Ishikawa (cell line): ENCODE results near the gene NOS1.

Source experiments
- CEBPB ChIP-seq: IDR thresholded peaks from 2 replicates; pipeline ENCODE4 v1.6.1; 2012
- CREB1 ChIP-seq: IDR thresholded peaks from 2 replicates; pipeline ENCODE4 v1.6.1; 2012; ENCODE audit warnings: low read depth
- EGR1 ChIP-seq: IDR thresholded peaks from 2 replicates; pipeline ENCODE4 v1.6.1; 2012
- EP300 ChIP-seq: IDR thresholded peaks from 2 replicates; pipeline ENCODE4 v1.6.1; 2012; ENCODE audit warnings: borderline replicate concordance
- FOXM1 ChIP-seq: IDR thresholded peaks from 2 replicates; pipeline ENCODE4 v1.6.1; 2012; ENCODE audit warnings: low read depth, borderline replicate concordance
- NFIC ChIP-seq: IDR thresholded peaks from 2 replicates; pipeline ENCODE4 v1.6.1; 2012
- RAD21 ChIP-seq: IDR thresholded peaks from 2 replicates; pipeline ENCODE4 v1.6.1; 2012; ENCODE audit warnings: low read depth
- TAF1 ChIP-seq: IDR thresholded peaks from 2 replicates; pipeline ENCODE4 v1.6.1; 2012; ENCODE audit warnings: low read depth, mild to moderate bottlenecking
- TCF12 ChIP-seq: IDR thresholded peaks from 2 replicates; pipeline ENCODE4 v1.6.1; 2012; ENCODE audit warnings: low read depth
- TEAD4 ChIP-seq: IDR thresholded peaks from 2 replicates; pipeline ENCODE4 v1.6.1; 2012
- YY1 ChIP-seq: IDR thresholded peaks from 2 replicates; pipeline ENCODE4 v1.6.1; 2012; ENCODE audit warnings: low read depth
- ZBTB7A ChIP-seq: IDR thresholded peaks from 2 replicates; pipeline ENCODE4 v1.6.1; 2012; ENCODE audit warnings: low read depth
- TF ChIP-seq, protein P1 (sequence below): IDR thresholded peaks from 2 replicates; pipeline ENCODE4 v1.6.1; 2012; ENCODE audit warnings: low read depth, mild to moderate bottlenecking
- TF ChIP-seq, protein P2 (sequence below): IDR thresholded peaks from 2 replicates; pipeline ENCODE4 v1.6.1; 2012
- TF ChIP-seq, protein P3 (sequence below): IDR thresholded peaks from 2 replicates; pipeline ENCODE4 v1.6.1; 2012

The NOS1 gene

DNA sequence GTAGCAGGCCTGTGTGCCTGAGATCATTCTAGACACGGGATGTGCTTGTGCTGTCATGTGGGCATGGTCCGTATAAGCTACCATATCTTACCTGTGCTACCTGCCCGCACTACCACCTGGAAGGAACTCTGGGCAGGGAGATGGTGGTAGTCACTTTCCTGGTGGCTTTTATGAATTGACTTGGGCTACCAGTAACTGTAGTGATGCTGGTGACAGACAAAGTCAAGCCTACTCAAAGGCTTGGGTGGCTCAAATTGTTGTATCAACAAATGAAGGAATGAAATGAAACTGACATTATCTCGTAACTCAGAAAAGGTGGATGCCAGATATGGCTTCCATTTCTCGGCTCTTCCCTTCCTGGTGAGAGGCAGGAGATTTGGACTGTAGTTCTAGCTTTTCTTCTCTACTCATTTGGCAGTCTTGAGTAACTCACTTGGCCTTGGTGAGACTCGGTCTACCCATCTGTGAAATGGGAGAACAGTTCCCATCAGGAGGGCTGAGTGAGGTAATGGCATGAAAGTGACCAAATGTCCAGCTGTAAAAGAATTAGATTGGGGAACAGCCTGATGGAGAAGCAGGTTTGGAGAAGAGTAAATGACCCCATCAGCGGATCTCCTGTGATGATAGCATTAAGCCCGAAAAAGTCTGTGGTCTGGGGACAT is 81.3 kb downstream of the NOS1 start:
- no peak for TF ChIP-seq YY1
- TF ChIP-seq EP300, result no peak
- TF ChIP-seq CREB1, result no peak
- TF ChIP-seq TAF1, result no peak
- no peak for TF ChIP-seq NFIC

DNA sequence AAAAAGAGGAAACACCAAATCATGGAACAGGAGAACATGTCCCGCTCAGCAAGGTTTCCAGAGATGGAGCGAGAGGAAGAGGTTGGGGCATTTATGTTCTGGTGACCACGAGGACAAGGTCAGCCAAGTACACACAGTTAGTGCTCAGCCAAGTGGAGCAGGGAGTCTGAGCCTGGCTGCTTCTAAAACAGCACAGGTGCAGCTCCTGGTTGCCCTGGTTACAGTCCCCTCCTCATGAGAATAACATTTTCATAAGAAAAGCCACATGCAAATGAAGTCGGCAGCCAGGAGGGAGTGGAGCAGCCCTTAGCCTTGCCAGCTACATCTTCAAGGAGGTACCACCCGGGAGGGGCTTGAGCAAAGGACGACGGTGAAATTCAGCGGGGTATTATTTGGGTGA is 81.8 kb downstream of the NOS1 start:
- no peak for TF ChIP-seq RAD21
- TF ChIP-seq EGR1, result no peak
- TF ChIP-seq CEBPB, result no peak
- TF ChIP-seq ZBTB7A, result no peak
- TF ChIP-seq, protein P1, sequence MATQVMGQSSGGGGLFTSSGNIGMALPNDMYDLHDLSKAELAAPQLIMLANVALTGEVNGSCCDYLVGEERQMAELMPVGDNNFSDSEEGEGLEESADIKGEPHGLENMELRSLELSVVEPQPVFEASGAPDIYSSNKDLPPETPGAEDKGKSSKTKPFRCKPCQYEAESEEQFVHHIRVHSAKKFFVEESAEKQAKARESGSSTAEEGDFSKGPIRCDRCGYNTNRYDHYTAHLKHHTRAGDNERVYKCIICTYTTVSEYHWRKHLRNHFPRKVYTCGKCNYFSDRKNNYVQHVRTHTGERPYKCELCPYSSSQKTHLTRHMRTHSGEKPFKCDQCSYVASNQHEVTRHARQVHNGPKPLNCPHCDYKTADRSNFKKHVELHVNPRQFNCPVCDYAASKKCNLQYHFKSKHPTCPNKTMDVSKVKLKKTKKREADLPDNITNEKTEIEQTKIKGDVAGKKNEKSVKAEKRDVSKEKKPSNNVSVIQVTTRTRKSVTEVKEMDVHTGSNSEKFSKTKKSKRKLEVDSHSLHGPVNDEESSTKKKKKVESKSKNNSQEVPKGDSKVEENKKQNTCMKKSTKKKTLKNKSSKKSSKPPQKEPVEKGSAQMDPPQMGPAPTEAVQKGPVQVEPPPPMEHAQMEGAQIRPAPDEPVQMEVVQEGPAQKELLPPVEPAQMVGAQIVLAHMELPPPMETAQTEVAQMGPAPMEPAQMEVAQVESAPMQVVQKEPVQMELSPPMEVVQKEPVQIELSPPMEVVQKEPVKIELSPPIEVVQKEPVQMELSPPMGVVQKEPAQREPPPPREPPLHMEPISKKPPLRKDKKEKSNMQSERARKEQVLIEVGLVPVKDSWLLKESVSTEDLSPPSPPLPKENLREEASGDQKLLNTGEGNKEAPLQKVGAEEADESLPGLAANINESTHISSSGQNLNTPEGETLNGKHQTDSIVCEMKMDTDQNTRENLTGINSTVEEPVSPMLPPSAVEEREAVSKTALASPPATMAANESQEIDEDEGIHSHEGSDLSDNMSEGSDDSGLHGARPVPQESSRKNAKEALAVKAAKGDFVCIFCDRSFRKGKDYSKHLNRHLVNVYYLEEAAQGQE, result no peak
- TF ChIP-seq EP300, result no peak
- TF ChIP-seq YY1, result no peak
- TF ChIP-seq TEAD4, result no peak
- TF ChIP-seq FOXM1, result no peak
- no peak for TF ChIP-seq TCF12
- TF ChIP-seq, protein P2, sequence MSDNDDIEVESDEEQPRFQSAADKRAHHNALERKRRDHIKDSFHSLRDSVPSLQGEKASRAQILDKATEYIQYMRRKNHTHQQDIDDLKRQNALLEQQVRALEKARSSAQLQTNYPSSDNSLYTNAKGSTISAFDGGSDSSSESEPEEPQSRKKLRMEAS, result no peak
- no peak for TF ChIP-seq CREB1
- no peak for TF ChIP-seq NFIC
- TF ChIP-seq, protein P3, sequence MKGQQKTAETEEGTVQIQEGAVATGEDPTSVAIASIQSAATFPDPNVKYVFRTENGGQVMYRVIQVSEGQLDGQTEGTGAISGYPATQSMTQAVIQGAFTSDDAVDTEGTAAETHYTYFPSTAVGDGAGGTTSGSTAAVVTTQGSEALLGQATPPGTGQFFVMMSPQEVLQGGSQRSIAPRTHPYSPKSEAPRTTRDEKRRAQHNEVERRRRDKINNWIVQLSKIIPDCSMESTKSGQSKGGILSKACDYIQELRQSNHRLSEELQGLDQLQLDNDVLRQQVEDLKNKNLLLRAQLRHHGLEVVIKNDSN, result no peak
- no peak for TF ChIP-seq TAF1

DNA sequence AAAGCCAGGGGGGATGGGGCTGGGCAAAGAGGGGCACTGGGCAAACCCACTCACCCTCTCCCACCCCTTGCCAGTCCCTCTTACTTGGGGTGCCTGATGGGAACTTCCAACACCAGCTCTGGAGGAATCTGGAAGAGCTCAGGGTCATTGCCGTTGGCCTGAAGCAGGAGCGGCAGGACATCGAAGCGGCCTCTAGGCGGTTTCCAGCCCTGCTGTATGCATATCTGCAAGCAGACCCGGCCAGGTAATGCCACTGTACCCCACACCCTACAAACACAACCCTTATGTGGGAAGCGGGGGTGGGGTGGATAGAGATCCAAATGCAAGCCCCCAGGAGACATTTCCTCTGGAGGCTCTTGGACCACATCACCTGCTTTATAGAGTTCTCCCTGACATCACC is 83.6 kb downstream of the NOS1 start:
- TF ChIP-seq CEBPB (no peak), TCF12 (no peak), NFIC (no peak), YY1 (no peak), FOXM1 (no peak), EP300 (no peak), TAF1 (no peak), CREB1 (no peak), RAD21 (no peak), TEAD4 (no peak), ZBTB7A (no peak)
- TF ChIP-seq, protein P2, result no peak
- TF ChIP-seq, protein P3, result no peak
- TF ChIP-seq, protein P1, result no peak

DNA sequence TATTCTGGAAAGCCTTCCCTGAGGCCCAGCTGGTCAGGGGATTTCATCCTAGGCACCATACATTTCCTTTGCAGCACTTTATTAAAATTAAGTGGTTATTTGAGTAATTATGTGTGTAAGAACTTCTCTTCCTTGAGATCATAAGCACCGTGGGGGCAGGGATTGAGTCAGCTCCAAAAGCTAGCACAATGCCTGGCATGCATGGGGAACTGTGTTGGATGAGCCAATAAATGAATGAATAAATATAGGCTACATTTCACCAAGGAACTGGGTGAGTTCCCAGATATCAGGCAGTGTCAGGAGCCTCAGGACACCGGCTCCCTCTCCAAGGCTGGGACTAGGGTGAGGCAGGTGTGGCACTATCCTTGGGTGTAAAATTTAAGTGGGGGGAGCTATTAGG is 88.3 kb downstream of the NOS1 start:
- no peak for TF ChIP-seq EP300
- TF ChIP-seq, protein P2, result no peak
- TF ChIP-seq TAF1, result no peak
- no peak for TF ChIP-seq CEBPB
- TF ChIP-seq CREB1, result no peak
- TF ChIP-seq TCF12, result no peak

DNA sequence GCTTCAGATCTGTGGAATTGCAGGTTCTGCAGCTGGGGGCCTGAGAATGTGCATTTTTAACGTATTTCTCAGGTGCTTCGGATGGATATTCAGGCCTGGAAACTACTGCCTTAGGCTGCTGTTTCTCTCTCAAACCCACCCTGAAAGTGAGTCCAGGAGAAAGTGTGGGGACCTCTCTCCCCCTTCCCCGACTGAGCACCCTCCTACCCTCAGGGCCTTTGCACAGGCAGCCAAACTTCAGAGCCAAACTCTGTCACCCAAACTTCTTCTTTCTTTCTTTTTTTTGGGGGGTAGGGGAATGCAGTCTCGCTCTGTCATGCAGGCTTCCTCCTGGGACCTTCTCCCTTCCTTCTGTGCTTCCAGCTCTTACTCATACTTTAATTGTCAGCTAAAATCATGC is 88.7 kb downstream of the NOS1 start:
- TF ChIP-seq FOXM1 (no peak), EGR1 (no peak)

DNA sequence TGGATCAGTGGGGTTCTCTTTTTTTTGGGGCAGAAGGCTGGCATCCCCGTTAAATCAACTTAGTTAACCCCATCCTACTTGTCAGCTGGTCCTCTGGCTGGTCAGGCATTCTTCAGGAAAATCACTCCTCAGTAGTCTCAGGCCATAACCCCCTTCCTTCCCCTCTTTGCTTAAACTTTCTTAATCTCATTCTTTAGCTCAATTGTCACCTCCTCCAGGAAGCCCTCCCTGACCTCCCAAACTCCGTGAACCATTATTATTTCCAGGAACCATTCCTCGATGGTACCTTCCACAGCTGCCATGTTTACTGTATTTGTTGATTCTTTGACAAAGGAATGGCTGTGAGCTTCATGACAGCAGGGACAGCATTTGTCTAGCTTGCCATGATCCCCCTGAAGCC is 98.7 kb downstream of the NOS1 start:
- no peak for TF ChIP-seq CREB1
- no peak for TF ChIP-seq EGR1
- no peak for TF ChIP-seq TAF1
- no peak for TF ChIP-seq TCF12
- no peak for TF ChIP-seq YY1
- no peak for TF ChIP-seq NFIC
- TF ChIP-seq EP300, result no peak
- no peak for TF ChIP-seq FOXM1
- TF ChIP-seq, protein P1, result no peak
- TF ChIP-seq, protein P2, result no peak
- TF ChIP-seq TEAD4, result no peak
- no peak for TF ChIP-seq CEBPB
- no peak for TF ChIP-seq RAD21
